Measurements from ENCODE around the gene LCK.
"Not testable (repeated sequence)": the region's sequence is repeated elsewhere in the genome, so short reads cannot be mapped to it uniquely, and the experiment has no call there.

GRCh38 chr1:32298211-32298610, 47.1 kb downstream of the LCK start:
- not testable (repeated sequence) for TF ChIP-seq SNAI2 (CRISPR knock-in tag; IDR thresholded peaks at IDR 0.05); ARNTL (CRISPR knock-in tag; IDR thresholded peaks at IDR 0.05; ENCODE audit: borderline replicate concordance, low read depth); ZNF8 (CRISPR knock-in tag; IDR thresholded peaks at IDR 0.05); PATZ1 (CRISPR knock-in tag; IDR thresholded peaks at IDR 0.05; ENCODE audit: borderline replicate concordance); CSRNP3 (CRISPR knock-in tag; IDR thresholded peaks at IDR 0.05); CREB5 (CRISPR knock-in tag; IDR thresholded peaks at IDR 0.05; ENCODE audit: low read depth)

Measured in SK-N-SH treated with all-trans-retinoic acid at 6 μM for 48 hours (cell line).